Stomach (tissue), 4 donors: Measurements from ENCODE around the gene STYX.

Experiments
- CTCF ChIP-seq, 7 experiments: fragments of 450-650 bp in 4 of 7; fragments of 200-600 bp in 3 of 7; sonication (generic) in 3 of 7; IDR thresholded peaks; one replicate each; pipeline ENCODE4 v1.5.1; 2016 to 2019; ENCODE audit warnings: antibody characterized with exemption in 7 of 7, control low read depth in 2 of 7, mild to moderate bottlenecking in 1 of 7
- EP300 ChIP-seq: sonication (generic); formaldehyde crosslinking; IDR thresholded peaks from one replicate; pipeline ENCODE4 v1.6.1; 2017; ENCODE audit warnings: antibody characterized with exemption
- POLR2A ChIP-seq, 4 donors: fragments of 450-650 bp; IDR thresholded peaks; one replicate each; pipeline ENCODE4 v1.6.1; 2016; ENCODE audit warnings: antibody characterized with exemption in 4 of 4, control low read depth in 2 of 4, mild to moderate bottlenecking in 1 of 4, moderate library complexity in 1 of 4
- POLR2AphosphoS5 ChIP-seq, 3 donors: sonication (generic); formaldehyde crosslinking; IDR thresholded peaks; one replicate each; pipeline ENCODE4 v1.6.1; 2016; ENCODE audit warnings: antibody characterized with exemption in 3 of 3

- no peak for TF ChIP-seq POLR2A (IDR thresholded peaks at IDR 0.05)
- no peak for TF ChIP-seq CTCF (IDR thresholded peaks at IDR 0.05)
- no peak for TF ChIP-seq POLR2AphosphoS5 (IDR thresholded peaks at IDR 0.05)
- TF ChIP-seq EP300, result no peak
Observed at GRCh38 chr14:52748647-52749292, 18.8 kb downstream of the STYX start.
